ENCODE results near the gene GPR156.

GPR156 gene

GRCh38 chr3:120280566-120280965, 4.5 kb downstream of the GPR156 start:
- ChIA-PET POLR2A (interaction anchor here (0.6 kb wide), 1 partner anchor 286 kb away, joined by 3 read pairs; no protein-coding TSS in a partner anchor), CTCF (no interaction called here)
- TF ChIP-seq ARNT (IDR thresholded peaks at IDR 0.05), result no peak
- no peak for TF ChIP-seq L3MBTL2 (conservative IDR thresholded peaks at IDR 0.05)
- TF ChIP-seq FOXK2 (IDR thresholded peaks at IDR 0.05), result no peak
- TF ChIP-seq, protein P1, sequence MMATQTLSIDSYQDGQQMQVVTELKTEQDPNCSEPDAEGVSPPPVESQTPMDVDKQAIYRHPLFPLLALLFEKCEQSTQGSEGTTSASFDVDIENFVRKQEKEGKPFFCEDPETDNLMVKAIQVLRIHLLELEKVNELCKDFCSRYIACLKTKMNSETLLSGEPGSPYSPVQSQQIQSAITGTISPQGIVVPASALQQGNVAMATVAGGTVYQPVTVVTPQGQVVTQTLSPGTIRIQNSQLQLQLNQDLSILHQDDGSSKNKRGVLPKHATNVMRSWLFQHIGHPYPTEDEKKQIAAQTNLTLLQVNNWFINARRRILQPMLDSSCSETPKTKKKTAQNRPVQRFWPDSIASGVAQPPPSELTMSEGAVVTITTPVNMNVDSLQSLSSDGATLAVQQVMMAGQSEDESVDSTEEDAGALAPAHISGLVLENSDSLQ (IDR thresholded peaks at IDR 0.05), result no peak
- no peak for TF ChIP-seq HDGF (IDR thresholded peaks at IDR 0.05; ENCODE audit: borderline replicate concordance)
- no peak for TF ChIP-seq TARDBP (IDR thresholded peaks at IDR 0.05)
- no peak for TF ChIP-seq LEF1 (IDR thresholded peaks at IDR 0.05; ENCODE audit: borderline replicate concordance)
- no peak for TF ChIP-seq SP1 (IDR thresholded peaks at IDR 0.05)
- TF ChIP-seq NFRKB (IDR thresholded peaks at IDR 0.05), result no peak
- TF ChIP-seq FOXA1 (IDR thresholded peaks at IDR 0.05), result no peak
- TF ChIP-seq BHLHE40 (IDR thresholded peaks at IDR 0.05; ENCODE audit: borderline replicate concordance), result no peak
- TF ChIP-seq FOXM1 (IDR thresholded peaks at IDR 0.05; ENCODE audit: borderline replicate concordance), result no peak
- TF ChIP-seq SUZ12 (IDR thresholded peaks at IDR 0.05), result no peak
- no peak for DNase-seq (ENCODE audit: extremely low spot score)

DNA sequence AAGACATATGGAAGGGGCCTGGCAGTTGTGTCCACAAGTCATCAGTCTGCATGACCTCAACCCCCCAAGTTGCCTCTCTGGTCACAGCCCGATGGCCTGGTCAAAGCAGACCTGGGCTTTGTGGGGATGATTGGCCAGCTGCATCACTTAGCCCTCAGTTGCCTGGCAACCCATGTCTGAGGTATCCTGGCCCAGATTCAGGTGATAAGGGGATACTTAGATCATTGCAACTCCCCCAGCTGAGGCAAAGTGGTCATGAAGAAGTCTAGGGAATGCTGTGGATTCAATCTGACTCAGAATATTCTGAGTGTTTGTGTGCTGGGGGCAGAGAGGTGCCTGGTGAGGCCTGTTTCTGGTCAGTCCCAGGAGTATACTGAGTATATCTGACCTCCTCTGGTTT, 5.0 kb downstream of the GPR156 start:
- POLR2A ChIA-PET, result no interaction called here
- no peak for DNase-seq (ENCODE audit: extremely low spot score)
- TF ChIP-seq FOXA1 (IDR thresholded peaks at IDR 0.05) (no peak), ZNF384 (IDR thresholded peaks at IDR 0.05) (no peak)
- CTCF ChIA-PET, result no interaction called here

GRCh38 chr3:120276767-120277166, 8.3 kb downstream of the GPR156 start:
- POLR2A ChIA-PET, result no interaction called here
- CTCF ChIA-PET, result no interaction called here
- TF ChIP-seq SP1 (IDR thresholded peaks at IDR 0.05) (no peak), NFRKB (IDR thresholded peaks at IDR 0.05) (no peak), BHLHE40 (IDR thresholded peaks at IDR 0.05; ENCODE audit: borderline replicate concordance) (no peak), TARDBP (IDR thresholded peaks at IDR 0.05) (no peak), FOXM1 (IDR thresholded peaks at IDR 0.05; ENCODE audit: borderline replicate concordance) (no peak), FOXA1 (IDR thresholded peaks at IDR 0.05) (no peak)
- no peak for DNase-seq (ENCODE audit: extremely low spot score)

DNA sequence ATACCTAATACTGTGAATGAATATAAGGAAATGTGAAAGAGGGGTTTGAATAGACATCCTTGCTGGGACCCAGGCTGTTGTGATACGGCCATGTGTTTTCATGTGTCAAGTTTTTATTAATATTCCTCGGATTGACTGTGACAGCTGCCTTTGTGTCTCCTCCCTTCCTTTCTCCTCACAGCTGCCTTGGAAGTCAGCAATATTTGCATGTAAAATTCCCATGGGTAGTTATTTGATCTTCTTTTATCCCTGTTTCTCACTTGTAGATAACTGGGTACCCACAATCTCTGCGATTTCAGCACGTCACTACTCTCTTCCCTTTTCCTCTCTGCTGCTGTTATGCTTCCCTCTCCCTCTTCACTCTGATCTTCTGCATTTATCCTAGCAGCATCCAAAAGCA, 9.4 kb downstream of the GPR156 start:
- POLR2A ChIA-PET, result no interaction called here
- DNase-seq (ENCODE audit: extremely low spot score), result no peak
- TF ChIP-seq FOXK2 (IDR thresholded peaks at IDR 0.05) (no peak), TARDBP (IDR thresholded peaks at IDR 0.05) (no peak), BHLHE40 (IDR thresholded peaks at IDR 0.05; ENCODE audit: borderline replicate concordance) (no peak)
- CTCF ChIA-PET, result no interaction called here

DNA sequence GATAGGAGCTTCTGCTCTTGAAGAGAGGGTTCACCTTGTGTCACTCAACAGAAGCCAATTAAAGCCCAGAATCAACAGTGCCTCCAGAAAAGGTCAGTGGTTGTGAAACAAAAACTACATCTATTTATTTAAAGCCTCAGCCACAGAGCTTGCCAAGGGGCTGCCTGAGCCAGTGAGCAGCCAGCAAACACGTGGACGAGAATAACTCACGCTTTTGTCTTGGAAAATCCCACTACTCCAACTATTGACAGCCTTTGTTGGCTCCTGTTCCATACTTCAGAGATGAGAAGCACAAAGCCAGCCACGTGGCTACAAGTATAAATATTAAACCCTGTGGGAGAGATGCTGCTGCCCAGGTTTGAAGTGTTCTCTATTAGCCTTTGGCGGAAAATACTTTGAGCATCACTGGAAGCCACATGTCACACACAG, 10.3 kb downstream of the GPR156 start:
- no peak for TF ChIP-seq FOXM1 (IDR thresholded peaks at IDR 0.05; ENCODE audit: borderline replicate concordance)
- no peak for TF ChIP-seq BHLHE40 (IDR thresholded peaks at IDR 0.05; ENCODE audit: borderline replicate concordance)
- TF ChIP-seq HDGF (IDR thresholded peaks at IDR 0.05; ENCODE audit: borderline replicate concordance), result no peak
- TF ChIP-seq FOXK2 (IDR thresholded peaks at IDR 0.05), result no peak
- no peak for TF ChIP-seq ELF4 (IDR thresholded peaks at IDR 0.05)
- TF ChIP-seq SUZ12 (IDR thresholded peaks at IDR 0.05), result no peak
- no peak for TF ChIP-seq CTBP1 (IDR thresholded peaks at IDR 0.05; ENCODE audit: borderline replicate concordance)
- TF ChIP-seq TARDBP (IDR thresholded peaks at IDR 0.05), result no peak
- TF ChIP-seq LEF1 (IDR thresholded peaks at IDR 0.05; ENCODE audit: borderline replicate concordance), result no peak
- no peak for TF ChIP-seq SP1 (IDR thresholded peaks at IDR 0.05)
- TF ChIP-seq, protein P1 (IDR thresholded peaks at IDR 0.05), result no peak
- no peak for TF ChIP-seq FOXA1 (IDR thresholded peaks at IDR 0.05)
- TF ChIP-seq ZNF384 (IDR thresholded peaks at IDR 0.05), result no peak
- no peak for TF ChIP-seq ARNT (IDR thresholded peaks at IDR 0.05)
- POLR2A ChIA-PET, result no interaction called here
- no peak for DNase-seq (ENCODE audit: extremely low spot score)
- CTCF ChIA-PET, result no interaction called here

- CTCF ChIA-PET, result no interaction called here
- TF ChIP-seq ELF4 (IDR thresholded peaks at IDR 0.05) (no peak), HDGF (IDR thresholded peaks at IDR 0.05; ENCODE audit: borderline replicate concordance) (no peak), L3MBTL2 (conservative IDR thresholded peaks at IDR 0.05) (no peak)
- POLR2A ChIA-PET, result no interaction called here
- no peak for DNase-seq (ENCODE audit: extremely low spot score)
These were observed 12.7 kb downstream of the GPR156 start for GRCh38 chr3:120272286-120272685.

DNA sequence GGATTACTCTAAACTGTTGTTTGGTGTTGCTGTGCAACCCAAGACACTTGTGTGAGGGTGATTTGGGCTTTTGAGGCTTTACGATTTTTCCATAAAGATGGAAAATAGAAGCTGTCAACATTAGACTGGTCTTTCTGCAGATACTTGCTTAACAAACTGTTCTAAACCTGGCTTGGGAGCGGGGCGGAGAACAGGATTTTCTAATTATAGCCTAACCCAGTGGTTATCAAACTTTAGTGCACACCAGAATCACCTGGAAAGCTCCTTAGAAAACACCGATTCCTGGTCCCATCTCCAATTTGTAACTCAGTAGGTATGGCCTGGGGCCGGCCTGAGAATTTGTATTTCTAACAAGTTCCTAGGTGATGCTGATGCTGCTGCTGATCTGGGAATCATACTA, 19.0 kb downstream of the GPR156 start:
- no peak for DNase-seq (ENCODE audit: extremely low spot score)
- no peak for TF ChIP-seq HDGF (IDR thresholded peaks at IDR 0.05; ENCODE audit: borderline replicate concordance)
- TF ChIP-seq FOXM1 (IDR thresholded peaks at IDR 0.05; ENCODE audit: borderline replicate concordance), result no peak
- TF ChIP-seq LEF1 (IDR thresholded peaks at IDR 0.05; ENCODE audit: borderline replicate concordance), result no peak
- ChIA-PET POLR2A (no interaction called here), CTCF (no interaction called here)

DNA sequence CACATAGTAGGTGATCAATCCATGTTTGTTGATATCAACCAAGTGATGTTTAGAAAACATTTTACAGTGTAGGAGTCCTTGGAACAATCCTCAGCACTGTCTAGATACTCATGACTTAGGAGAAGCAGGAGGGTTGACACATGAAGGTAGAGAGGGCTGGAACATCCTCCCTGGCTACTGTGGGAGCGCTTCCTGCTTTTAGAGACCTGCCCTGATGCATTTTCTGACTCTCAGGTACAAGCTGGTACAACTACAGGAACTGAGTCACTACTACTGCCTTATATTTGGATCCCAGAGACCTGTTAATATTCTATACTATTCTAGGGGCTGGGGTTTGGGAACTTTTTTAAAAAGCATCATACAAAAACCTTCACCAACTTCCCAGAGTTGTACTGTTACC, 20.1 kb downstream of the GPR156 start:
- ChIA-PET CTCF (no interaction called here), POLR2A (no interaction called here)
- TF ChIP-seq TARDBP (IDR thresholded peaks at IDR 0.05) (no peak), CTBP1 (IDR thresholded peaks at IDR 0.05; ENCODE audit: borderline replicate concordance) (no peak), SP1 (IDR thresholded peaks at IDR 0.05) (no peak), SUZ12 (IDR thresholded peaks at IDR 0.05) (no peak), FOXA1 (IDR thresholded peaks at IDR 0.05) (no peak), LEF1 (IDR thresholded peaks at IDR 0.05; ENCODE audit: borderline replicate concordance) (no peak), FOXK2 (IDR thresholded peaks at IDR 0.05) (no peak)
- DNase-seq (ENCODE audit: extremely low spot score), result no peak

Data from HEK293T (cell line).